Hindlimb muscle (tissue), 1 donor: ENCODE measurements around the gene KRTAP5-6. TPM values are rescaled to one million over a fixed set of nuclear protein-coding genes. Genes with fewer than 3 reads are reported as not detected.

Experiments used
- DNase-seq: peaks from one replicate; pipeline ENCODE4 v3.0.0-alpha.2; 2013
- polyA plus RNA-seq: library from polyadenylated mRNA; unstranded; fragments of 120-200 nt; gene quantifications from one replicate; pipeline ENCODE4 v1.2.1, GENCODE V29; 2013; ENCODE audit not compliant: insufficient read length

Gene KRTAP5-6
- polyA plus RNA-seq, 1 donor: 0.49 TPM

- DNase-seq: no peak
Observed at GRCh38 chr11:1733716-1734640, 37.0 kb downstream of the KRTAP5-6 start.

GRCh38 chr11:1734641-1735081 lies 37.7 kb downstream of the KRTAP5-6 start:
- DNase-seq: no peak

- DNase-seq: no peak
Observed at GRCh38 chr11:1735271-1735670, 38.3 kb downstream of the KRTAP5-6 start.

- DNase-seq: no peak
Observed at GRCh38 chr11:1736447-1736992, 39.5 kb downstream of the KRTAP5-6 start.

- no peak for DNase-seq
Observed at GRCh38 chr11:1737080-1737757, 40.2 kb downstream of the KRTAP5-6 start.

- DNase-seq: no peak
Observed at GRCh38 chr11:1738380-1738779, 41.4 kb downstream of the KRTAP5-6 start.

GRCh38 chr11:1739576-1739975 lies 42.6 kb downstream of the KRTAP5-6 start:
- DNase-seq: no peak

GRCh38 chr11:1740786-1741530 lies 44.0 kb downstream of the KRTAP5-6 start:
- DNase-seq: no peak

- no peak for DNase-seq
Observed at GRCh38 chr11:1741741-1742140, 44.7 kb downstream of the KRTAP5-6 start.

GRCh38 chr11:1742371-1742770 lies 45.4 kb downstream of the KRTAP5-6 start:
- no peak for DNase-seq

GRCh38 chr11:1742869-1743584 lies 46.0 kb downstream of the KRTAP5-6 start:
- DNase-seq: no peak

GRCh38 chr11:1743585-1744136 lies 46.7 kb downstream of the KRTAP5-6 start:
- DNase-seq: no peak

GRCh38 chr11:1744137-1744886 lies 47.3 kb downstream of the KRTAP5-6 start:
- DNase-seq: no peak

- DNase-seq: no peak
Observed at GRCh38 chr11:1744891-1745700, 48.1 kb downstream of the KRTAP5-6 start.

GRCh38 chr11:1745701-1746320 lies 48.8 kb downstream of the KRTAP5-6 start:
- DNase-seq: no peak

GRCh38 chr11:1746511-1746931 lies 49.5 kb downstream of the KRTAP5-6 start:
- DNase-seq: no peak

GRCh38 chr11:1746956-1747752 lies 50.2 kb downstream of the KRTAP5-6 start:
- no peak for DNase-seq
